Stimulated activated CD4-positive, alpha-beta T cell treated with anti-CD3 and anti-CD28 coated beads, TNF-alpha, amount 100 ng/mL, for 24 hours (primary cell): Measurements from ENCODE around the gene TEX13C.
"Not testable (repeated sequence)": the region's sequence is repeated elsewhere in the genome, so short reads cannot be mapped to it uniquely, and the experiment has no call there.

Experiments
- DNase-seq, 3 experiments: peaks; one replicate each; pipeline ENCODE4 v3.0.0-alpha.2; 2020; ENCODE audit warnings: low read depth in 3 of 3

Gene TEX13C

GRCh38 chrX:125319646-125320521 is at the start of gene TEX13C:
Gene TEX13C, plus strand, starts transcription at chrX:125319871. Its CDS starts 249 bp downstream, at chrX:125320120.
- no peak for DNase-seq

DNA sequence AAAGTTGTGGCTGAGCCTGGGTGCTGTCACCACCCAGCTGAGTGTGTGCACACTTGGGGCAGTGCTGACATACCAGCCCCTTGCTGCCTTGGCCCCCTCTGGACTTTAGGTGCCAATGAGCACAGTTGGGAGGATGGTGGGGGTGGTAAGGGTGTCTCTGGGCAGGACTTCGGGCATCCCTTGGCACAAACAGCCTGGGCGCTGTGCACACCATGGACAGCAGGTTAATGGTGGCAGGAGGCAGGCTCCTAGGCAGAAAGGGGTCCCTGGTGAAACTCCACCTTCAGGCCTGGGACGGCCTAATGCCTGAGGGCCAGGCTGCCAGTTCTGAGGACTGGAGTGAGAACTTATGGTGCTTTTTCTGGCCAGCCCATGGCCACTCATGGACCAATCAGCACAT is 32.4 kb upstream of the TEX13C start:
- no peak for DNase-seq

GRCh38 chrX:125288343-125288742 is 31.3 kb upstream of the TEX13C start:
- no peak for DNase-seq

DNA sequence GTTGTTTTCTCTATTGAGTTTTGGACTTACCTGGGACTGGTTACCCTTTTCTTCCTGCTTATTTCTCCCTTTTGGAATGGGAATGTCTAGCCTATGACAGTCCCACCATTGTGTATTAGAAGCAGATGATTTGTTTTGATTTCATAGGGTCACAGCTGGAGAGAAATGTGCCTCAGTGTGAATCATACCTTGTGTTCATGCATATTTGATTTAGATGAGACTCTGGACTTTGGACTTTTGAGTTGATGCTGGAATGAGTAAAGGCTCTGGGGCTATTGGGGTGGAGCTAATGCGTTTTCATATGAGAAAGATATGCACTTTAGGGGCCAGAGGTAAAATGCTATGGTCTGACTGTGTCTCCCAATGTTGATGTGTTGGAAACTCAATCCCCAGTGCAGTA is 30.5 kb upstream of the TEX13C start:
- DNase-seq: no peak

- no peak for DNase-seq
Observed at GRCh38 chrX:125289920-125290319, 29.8 kb upstream of the TEX13C start.

GRCh38 chrX:125291124-125291523 is 28.5 kb upstream of the TEX13C start:
- DNase-seq: no peak

DNA sequence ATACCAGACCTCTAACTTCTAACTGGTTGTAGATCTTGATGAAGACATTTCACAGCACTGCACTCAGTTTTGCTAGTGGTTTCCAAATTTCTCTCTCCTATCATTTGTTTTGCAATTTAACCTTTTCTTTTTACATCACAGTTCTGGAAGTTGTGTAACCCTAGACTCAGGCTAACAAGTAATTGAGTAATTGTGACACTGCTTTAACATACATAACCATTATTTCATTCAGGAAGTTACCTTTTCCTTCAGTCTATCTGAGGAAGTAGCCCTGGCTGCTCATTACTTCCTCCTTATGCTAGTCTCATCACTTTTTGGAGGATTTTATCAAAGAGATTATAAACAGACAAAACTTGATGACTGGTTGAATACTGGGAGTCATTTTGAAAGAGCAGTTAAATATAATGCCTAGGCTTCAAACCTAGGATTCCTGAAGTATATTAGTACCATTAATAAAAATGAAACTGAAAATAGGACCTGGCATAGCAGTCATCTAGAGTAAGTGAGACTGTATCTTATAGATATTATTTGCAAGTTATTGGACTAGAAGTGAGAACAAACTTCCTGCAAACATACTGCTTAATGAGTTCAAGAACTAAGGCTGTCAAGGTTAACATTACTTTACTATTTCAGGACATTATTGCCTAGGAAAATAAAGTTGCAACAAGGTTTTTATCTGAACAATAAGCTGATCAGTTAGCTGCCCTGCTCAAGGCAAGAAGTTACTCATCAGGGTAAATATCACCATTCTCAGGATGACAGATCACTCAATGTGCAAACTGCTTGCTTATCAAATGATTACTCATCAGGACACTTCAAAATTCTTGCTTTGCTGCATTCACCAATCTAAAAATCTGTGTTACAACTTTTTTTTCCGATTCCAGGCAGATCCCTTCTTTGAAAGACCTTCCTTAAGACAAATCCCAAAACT is 25.6 kb upstream of the TEX13C start:
- no peak for DNase-seq

GRCh38 chrX:125295337-125295736 is 24.3 kb upstream of the TEX13C start:
- no peak for DNase-seq

DNA sequence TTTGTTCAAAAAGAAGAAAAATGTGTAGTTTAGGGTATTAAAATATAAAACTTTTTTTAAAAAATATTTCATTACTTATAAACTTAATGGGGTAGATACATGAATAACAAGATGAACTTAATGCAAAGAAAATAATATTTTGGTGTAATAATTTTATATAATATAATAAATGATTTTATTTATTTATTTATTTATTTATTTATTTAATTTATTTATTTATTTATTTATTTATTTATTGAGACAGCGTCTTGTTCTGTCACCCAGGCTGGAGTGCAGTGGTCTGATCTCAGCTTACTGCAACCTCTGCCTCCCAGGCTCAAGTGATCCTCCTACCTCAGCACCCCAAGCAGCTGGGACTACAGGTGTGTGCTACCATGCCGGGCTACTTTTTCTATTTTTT is 20.8 kb upstream of the TEX13C start:
- DNase-seq: no peak

DNA sequence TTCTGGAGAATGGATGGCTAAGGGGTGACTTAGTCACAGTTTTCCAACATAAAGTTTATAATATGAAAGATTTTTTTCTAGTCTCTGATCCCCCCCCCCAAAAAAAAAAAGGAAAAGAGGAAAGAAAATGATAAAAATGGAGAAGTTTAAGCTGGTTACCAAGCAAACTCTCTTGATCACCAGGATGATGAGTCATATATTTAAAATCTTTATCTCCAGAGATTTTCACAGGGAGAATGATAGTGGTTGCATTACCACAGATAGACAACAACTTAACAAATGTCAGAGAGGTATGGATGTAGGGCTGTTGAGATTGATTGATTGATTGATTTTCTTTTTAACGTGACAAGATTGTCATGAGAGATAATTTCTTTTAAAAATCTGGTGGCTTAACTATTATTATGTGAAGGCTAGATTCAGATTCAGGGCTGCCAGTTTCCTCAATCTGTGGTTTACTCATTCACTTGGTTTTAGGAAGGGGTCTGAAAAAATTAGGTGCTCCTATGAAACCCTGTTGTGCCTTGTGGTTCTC is 13.3 kb upstream of the TEX13C start:
- no peak for DNase-seq

GRCh38 chrX:125308653-125309052 is 11.0 kb upstream of the TEX13C start:
- DNase-seq: no peak

DNA sequence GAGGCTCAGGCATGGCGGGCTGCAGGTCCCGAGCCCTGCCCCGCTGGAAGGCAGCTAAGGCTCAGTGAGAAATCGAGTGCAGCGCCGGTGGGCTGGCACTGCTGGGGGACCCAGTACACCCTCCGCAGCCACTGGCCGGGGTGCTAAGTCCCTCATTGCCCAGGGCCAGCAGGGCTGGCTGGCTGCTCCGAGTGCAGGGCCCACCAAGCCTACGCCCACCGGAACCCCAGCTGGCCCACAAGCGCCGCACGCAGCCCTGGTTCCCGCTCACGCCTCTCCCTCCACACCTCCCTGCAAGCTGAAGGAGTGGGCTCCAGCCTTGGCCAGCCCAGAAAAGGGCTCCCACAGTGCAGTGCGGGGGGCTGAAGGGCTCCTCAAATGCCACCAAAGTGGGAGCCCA is 505 bp upstream of the TEX13C start:
- not testable (repeated sequence) for DNase-seq

DNA sequence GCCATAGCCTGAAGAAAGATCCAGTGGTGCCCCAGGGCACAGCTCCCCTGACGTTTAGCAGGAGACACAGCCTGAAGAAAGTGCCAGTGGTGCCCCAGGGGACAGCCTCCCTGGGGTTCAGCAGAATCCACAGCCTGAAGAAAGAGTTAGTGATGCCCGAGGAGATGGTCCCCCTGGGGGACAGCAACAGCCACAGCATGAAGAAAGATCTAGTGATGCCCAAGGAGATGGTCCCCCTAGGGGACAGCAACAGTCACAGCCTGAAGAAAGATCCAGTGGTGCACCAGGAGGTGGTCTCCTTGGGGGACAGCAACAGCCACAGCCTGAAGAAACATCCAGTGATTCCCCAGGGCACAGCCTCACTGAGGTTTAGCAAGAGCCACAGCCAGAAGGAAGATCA is 2.8 kb downstream of the TEX13C start:
- DNase-seq: no peak

DNA sequence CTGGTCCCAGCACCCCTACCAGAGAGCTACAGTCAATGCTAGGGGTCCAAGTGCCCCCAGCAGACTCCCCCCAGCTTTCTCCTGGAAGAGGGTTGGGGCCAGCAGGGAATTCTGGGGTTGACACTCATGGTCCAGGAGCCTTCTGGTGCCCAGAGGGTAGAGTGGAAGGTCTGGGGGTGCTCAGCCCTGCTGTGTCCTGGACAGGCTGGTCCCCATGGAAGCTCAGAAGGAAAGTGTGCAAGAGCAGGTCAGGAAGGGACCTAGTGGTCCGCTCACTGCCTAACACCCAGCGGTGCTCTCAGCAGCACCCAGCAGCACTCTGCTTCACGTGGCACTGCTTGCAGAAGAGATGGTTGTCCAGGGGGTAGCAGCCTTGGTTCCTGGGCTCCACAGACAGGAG is 6.9 kb downstream of the TEX13C start:
- no peak for DNase-seq

GRCh38 chrX:125327891-125328290 is 8.2 kb downstream of the TEX13C start:
- no peak for DNase-seq

- DNase-seq: no peak
Observed at GRCh38 chrX:125333583-125333982, 13.9 kb downstream of the TEX13C start.

GRCh38 chrX:125340490-125340889 is 20.8 kb downstream of the TEX13C start:
- no peak for DNase-seq

GRCh38 chrX:125374169-125374568 is 54.5 kb downstream of the TEX13C start:
- no peak for DNase-seq
